Ovary (tissue), 9 donors: Measurements from ENCODE around the gene SP3. TPM values are rescaled to one million over a fixed set of nuclear protein-coding genes. Genes with fewer than 3 reads are reported as not detected.

ENCODE experiments used
- DNase-seq, 5 donors: peaks; one replicate each; pipeline ENCODE4 v3.0.0-alpha.2; 2019 to 2020
- H3K27ac ChIP-seq, 2 donors: fragments of 200-600 bp; one replicate each; pipeline versions ENCODE4 v1.5.1 to v1.8.0; 2019 to 2022
- H3K27me3 ChIP-seq: fragments of 200-600 bp; one replicate; pipeline ENCODE4 v1.8.0; 2022
- H3K36me3 ChIP-seq: fragments of 200-600 bp; sonication (generic); one replicate; pipeline ENCODE4 v1.5.1; 2019
- H3K4me1 ChIP-seq: one replicate; pipeline ENCODE4 v1.8.1; 2013; ENCODE audit warnings: mild to moderate bottlenecking, moderate library complexity; ENCODE audit not compliant: insufficient read depth
- H3K4me3 ChIP-seq: fragments of 200-600 bp; sonication (generic); one replicate; pipeline ENCODE4 v1.5.1; 2017
- H3K9me3 ChIP-seq, 2 donors: fragments of 200-600 bp in 1 of 2; sonication (generic) in 1 of 2; one replicate each; pipeline versions ENCODE4 v1.5.1 to v1.8.1; 2013 to 2019; ENCODE audit warnings: mild to moderate bottlenecking in 1 of 2, moderate library complexity in 1 of 2
- EP300 ChIP-seq: sonication (generic); formaldehyde crosslinking; IDR thresholded peaks from one replicate; pipeline ENCODE4 v1.6.1; 2017; ENCODE audit warnings: antibody characterized with exemption
- POLR2A ChIP-seq: fragments of 450-650 bp; IDR thresholded peaks from one replicate; pipeline ENCODE4 v1.6.1; 2017; ENCODE audit warnings: antibody characterized with exemption, mild to moderate bottlenecking, moderate library complexity
- WGBS, 3 donors: extraction: QIAGEN DNeasy Blood & Tissue Kit in 1 of 3; methylation state at CpG; one replicate each; pipeline versions ENCODE4 v1.1.5 to v1.1.7; 2013 to 2017; 5-methylcytosine and 5-hydroxymethylcytosine counted together
- intact Hi-C, 4 donors: fragments of 100-400 bp; cut with DNase I; formaldehyde crosslinking; loops; one replicate each; pipeline versions ENCODE4 v1.11.0 to v1.15.1; 2022 to 2023
- polyA plus RNA-seq, 2 donors: library from polyadenylated mRNA; stranded (reverse); fragments of 200-250 nt in 1 of 2; fragments of 350-450 nt in 1 of 2; fragmentation: Illumina TruSeq in 1 of 2; extraction: RNeasy Lipid Tissue Mini Kit (QIAGEN cat#74804) in 1 of 2; gene quantifications; one replicate each; pipeline ENCODE4 v1.2.3, GENCODE V29; 2013 to 2014
- total RNA-seq, 7 donors: library from RNA; depleted of rRNA in 2 of 7; stranded (reverse); fragments of >200 nt in 2 of 7; fragmentation: NEBNext Ultra II Directional in 3 of 7; extraction: Animal tissue kit (Norgen Biotek cat#: 25700) in 3 of 7; gene quantifications; one replicate each; pipeline versions ENCODE4 v1.1.0 to v1.2.4, GENCODE V29; 2016 to 2023
- TF ChIP-seq, protein P1 (sequence below), 3 donors: fragments of 450-650 bp in 2 of 3; fragments of 200-600 bp in 1 of 3; IDR thresholded peaks; one replicate each; pipeline versions ENCODE4 v1.5.1 to v1.8.0; 2016 to 2022; ENCODE audit warnings: antibody characterized with exemption in 3 of 3, mild to moderate bottlenecking in 1 of 3
- donor health status: DM: no; HTN: no; CAD: no; lungs with moderate emphysema.
- donor health status: DM: no; HTN: no; CAD: no.
- donor health status: Bipolar disorder and iron deficiency.
- donor health status: DM: yes; HTN: yes; CAD: no.
- donor health status: DM: no; HTN: no; CAD: no.
- donor health status: DM: yes; HTN: yes; CAD: no.

The SP3 gene
- total and polyA plus RNA-seq, 9 donors = 35.4 to 131 (median 88.3) TPM

GRCh38 chr2:173935305-173935704 is 29.9 kb downstream of the SP3 start:
- H3K4me3 ChIP-seq = no peak overlapping the region
- peaks cover 12% of the 10 kb centered on the region for H3K4me1 ChIP-seq
- intact Hi-C loops = no loop called here
- no peaks in the 10 kb centered on the region for H3K36me3 ChIP-seq
- WGBS, 3 donors = 76 to 87% (median 78%) methylated on average over 1 of the region's 1 CpG
- TF ChIP-seq, protein P1, sequence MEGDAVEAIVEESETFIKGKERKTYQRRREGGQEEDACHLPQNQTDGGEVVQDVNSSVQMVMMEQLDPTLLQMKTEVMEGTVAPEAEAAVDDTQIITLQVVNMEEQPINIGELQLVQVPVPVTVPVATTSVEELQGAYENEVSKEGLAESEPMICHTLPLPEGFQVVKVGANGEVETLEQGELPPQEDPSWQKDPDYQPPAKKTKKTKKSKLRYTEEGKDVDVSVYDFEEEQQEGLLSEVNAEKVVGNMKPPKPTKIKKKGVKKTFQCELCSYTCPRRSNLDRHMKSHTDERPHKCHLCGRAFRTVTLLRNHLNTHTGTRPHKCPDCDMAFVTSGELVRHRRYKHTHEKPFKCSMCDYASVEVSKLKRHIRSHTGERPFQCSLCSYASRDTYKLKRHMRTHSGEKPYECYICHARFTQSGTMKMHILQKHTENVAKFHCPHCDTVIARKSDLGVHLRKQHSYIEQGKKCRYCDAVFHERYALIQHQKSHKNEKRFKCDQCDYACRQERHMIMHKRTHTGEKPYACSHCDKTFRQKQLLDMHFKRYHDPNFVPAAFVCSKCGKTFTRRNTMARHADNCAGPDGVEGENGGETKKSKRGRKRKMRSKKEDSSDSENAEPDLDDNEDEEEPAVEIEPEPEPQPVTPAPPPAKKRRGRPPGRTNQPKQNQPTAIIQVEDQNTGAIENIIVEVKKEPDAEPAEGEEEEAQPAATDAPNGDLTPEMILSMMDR (IDR thresholded peaks at IDR 0.05) = no peak
- TF ChIP-seq POLR2A (no peak), EP300 (no peak)
- DNase-seq = no peak
- H3K27ac ChIP-seq = no peak overlapping the region
- no peaks in the 10 kb centered on the region for H3K27me3 ChIP-seq
- no peaks in the 10 kb centered on the region for H3K9me3 ChIP-seq

- WGBS, 3 donors = 62 to 66% (median 64%) methylated on average over 5 of the region's 5 CpGs
- no peak for TF ChIP-seq POLR2A
- TF ChIP-seq, protein P1 (IDR thresholded peaks at IDR 0.05) = no peak
- TF ChIP-seq EP300 = no peak
- no peaks in the 10 kb centered on the region for H3K9me3 ChIP-seq
- no peak overlapping the region for H3K4me3 ChIP-seq
- intact Hi-C loops = no loop called here
- DNase-seq = no peak
- H3K27me3 ChIP-seq = no peaks in the 10 kb centered on the region
- no peak overlapping the region for H3K27ac ChIP-seq
- peaks cover 10% of the 10 kb centered on the region for H3K4me1 ChIP-seq
- no peaks in the 10 kb centered on the region for H3K36me3 ChIP-seq
These were observed 30.3 kb downstream of the SP3 start for GRCh38 chr2:173934895-173935294.

- no peak overlapping the region for H3K4me3 ChIP-seq
- H3K27ac ChIP-seq = no peak overlapping the region
- H3K9me3 ChIP-seq = no peaks in the 10 kb centered on the region
- H3K36me3 ChIP-seq = no peaks in the 10 kb centered on the region
- 10 to 39% (median 17%) methylated on average over 2 of the region's 2 CpGs for WGBS, 3 donors
- intact Hi-C loops = no loop called here
- no peaks in the 10 kb centered on the region for H3K27me3 ChIP-seq
- H3K4me1 ChIP-seq = peaks cover 7% of the 10 kb centered on the region
- no peak for DNase-seq
- TF ChIP-seq EP300 (no peak), POLR2A (no peak)
- TF ChIP-seq, protein P1 (IDR thresholded peaks at IDR 0.05) = no peak
These were observed 33.4 kb downstream of the SP3 start for GRCh38 chr2:173931751-173932150.

- WGBS, 3 donors = 71 to 93% (median 85%) methylated on average over 1 of the region's 1 CpG
- H3K9me3 ChIP-seq = no peaks in the 10 kb centered on the region
- H3K36me3 ChIP-seq = no peaks in the 10 kb centered on the region
- no peak for TF ChIP-seq POLR2A
- TF ChIP-seq, protein P1 (IDR thresholded peaks at IDR 0.05) = no peak
- no peak for TF ChIP-seq EP300
- no peak overlapping the region for H3K27ac ChIP-seq
- intact Hi-C loops = no loop called here
- no peak for DNase-seq
- H3K4me3 ChIP-seq = no peak overlapping the region
- peaks cover 11% of the 10 kb centered on the region for H3K4me1 ChIP-seq
- H3K27me3 ChIP-seq = no peaks in the 10 kb centered on the region
These were observed 35.7 kb downstream of the SP3 start for GRCh38 chr2:173929441-173929840.

DNA sequence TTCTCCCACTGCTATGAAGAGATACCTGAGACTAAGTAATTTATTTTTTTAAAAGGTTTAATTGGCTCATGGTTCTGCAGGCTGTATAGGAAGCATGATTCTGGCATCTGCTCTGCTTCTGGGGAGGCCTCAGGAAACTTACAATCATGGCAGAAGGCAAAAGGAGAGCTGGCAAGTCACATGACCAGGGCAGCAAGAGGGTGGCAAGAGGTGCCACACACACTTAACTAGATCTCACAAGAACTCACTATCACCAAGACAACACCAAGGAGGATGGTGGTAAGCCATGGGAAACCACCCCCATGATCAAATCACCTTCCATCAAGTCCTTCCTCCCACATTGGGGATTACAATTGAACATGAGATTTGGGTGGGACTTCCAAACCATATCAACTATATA is 38.3 kb downstream of the SP3 start:
- Histone ChIP-seq H3K36me3 (no peaks in the 10 kb centered on the region), H3K27me3 (no peaks in the 10 kb centered on the region), H3K4me1 (peaks cover 6% of the 10 kb centered on the region), H3K4me3 (no peak overlapping the region), H3K9me3 (no peaks in the 10 kb centered on the region), H3K27ac (no peak overlapping the region)
- intact Hi-C loops = no loop called here
- no peak for TF ChIP-seq POLR2A
- no peak for TF ChIP-seq EP300
- TF ChIP-seq, protein P1 (IDR thresholded peaks at IDR 0.05) = no peak
- no peak for DNase-seq
